ENCODE measurements around the gene UBE2U. TPM values are rescaled to one million over a fixed set of nuclear protein-coding genes. Genes with fewer than 3 reads are reported as not detected.
"Not testable (repeated sequence)": the region's sequence is repeated elsewhere in the genome, so short reads cannot be mapped to it uniquely, and the experiment has no call there.

Gene UBE2U
- total RNA-seq, 2 donors from 2014 or later, result not detected

- Mint-ChIP-seq H3K27me3 (ENCODE audit: insufficient read depth) (peaks cover 9% of the 10 kb centered on the region), H3K27ac (no peak overlapping the region), H3K4me3 (no peak overlapping the region), H3K4me1 (no peaks in the 10 kb centered on the region), H3K36me3 (ENCODE audit: low read depth) (no peaks in the 10 kb centered on the region), H3K9me3 (no peaks in the 10 kb centered on the region)
- DNase-seq, result no peak
- no peak overlapping the region for H3K4me3 ChIP-seq (ENCODE audit: low read length)
- no peak overlapping the region for H3K9ac ChIP-seq (ENCODE audit: extremely low read depth, low read length, poor library complexity, severe bottlenecking)
- TF ChIP-seq CTCF (conservative IDR thresholded peaks at IDR 0.05), result no peak
- peaks cover 20% of the 10 kb centered on the region for H3K27me3 ChIP-seq (ENCODE audit: control insufficient read depth, insufficient read depth, low read length, poor library complexity, severe bottlenecking)
- no peak overlapping the region for H3K27ac ChIP-seq (ENCODE audit: low read depth, low read length)
- H3K36me3 ChIP-seq (ENCODE audit: control insufficient read depth, insufficient read depth, low read length), result no peaks in the 10 kb centered on the region
- H3K4me1 ChIP-seq (ENCODE audit: control insufficient read depth, insufficient read depth, low read length), result no peaks in the 10 kb centered on the region
- no peaks in the 10 kb centered on the region for H3K9me3 ChIP-seq (ENCODE audit: control insufficient read depth, low read length)
- 93% methylated on average over 6 to 7 of the region's 7 CpGs for WGBS, 2 experiments (ENCODE audit: insufficient coverage in 1 of 2, insufficient read length in 1 of 2)
Measured at GRCh38 chr1:64223329-64224151, 20.1 kb downstream of the UBE2U start.

- 83 to 93% methylated on average over 1 to 7 of the region's 7 CpGs for WGBS, 2 experiments (ENCODE audit: insufficient coverage in 1 of 2, insufficient read length in 1 of 2)
- H3K4me3 ChIP-seq (ENCODE audit: low read length); H3K4me1 Mint-ChIP-seq; H3K4me1 ChIP-seq (ENCODE audit: control insufficient read depth, insufficient read depth, low read length); H3K36me3 ChIP-seq (ENCODE audit: control insufficient read depth, insufficient read depth, low read length); H3K9ac ChIP-seq (ENCODE audit: extremely low read depth, low read length, poor library complexity, severe bottlenecking); H3K4me3 Mint-ChIP-seq; H3K9me3 Mint-ChIP-seq; H3K27me3 Mint-ChIP-seq (ENCODE audit: insufficient read depth); H3K9me3 ChIP-seq (ENCODE audit: control insufficient read depth, low read length); DNase-seq; H3K36me3 Mint-ChIP-seq (ENCODE audit: low read depth); H3K27ac ChIP-seq (ENCODE audit: low read depth, low read length); H3K27ac Mint-ChIP-seq: not testable (repeated sequence)
- peaks cover 20% of the 10 kb centered on the region for H3K27me3 ChIP-seq (ENCODE audit: control insufficient read depth, insufficient read depth, low read length, poor library complexity, severe bottlenecking)
Measured at GRCh38 chr1:64224236-64224635, 20.8 kb downstream of the UBE2U start.

- Histone ChIP-seq H3K27ac (ENCODE audit: low read depth, low read length) (no peak overlapping the region), H3K4me3 (ENCODE audit: low read length) (no peak overlapping the region), H3K9ac (ENCODE audit: extremely low read depth, low read length, poor library complexity, severe bottlenecking) (no peak overlapping the region), H3K9me3 (ENCODE audit: control insufficient read depth, low read length) (no peaks in the 10 kb centered on the region), H3K27me3 (ENCODE audit: control insufficient read depth, insufficient read depth, low read length, poor library complexity, severe bottlenecking) (peaks cover 20% of the 10 kb centered on the region), H3K4me1 (ENCODE audit: control insufficient read depth, insufficient read depth, low read length) (no peaks in the 10 kb centered on the region), H3K36me3 (ENCODE audit: control insufficient read depth, insufficient read depth, low read length) (no peaks in the 10 kb centered on the region)
- Mint-ChIP-seq H3K27me3 (ENCODE audit: insufficient read depth) (peaks cover 11% of the 10 kb centered on the region), H3K4me3 (no peak overlapping the region), H3K36me3 (ENCODE audit: low read depth) (no peaks in the 10 kb centered on the region), H3K4me1 (peaks cover 18% of the 10 kb centered on the region), H3K27ac (no peak overlapping the region), H3K9me3 (no peaks in the 10 kb centered on the region)
- no peak for TF ChIP-seq CTCF (conservative IDR thresholded peaks at IDR 0.05)
- WGBS, 2 experiments (ENCODE audit: insufficient coverage in 1 of 2, insufficient read length in 1 of 2), result 92 to 93% methylated on average over 8 to 10 of the region's 10 CpGs
- no peak for DNase-seq
Measured at GRCh38 chr1:64228167-64228957, 24.9 kb downstream of the UBE2U start.

All from endodermal cell (in vitro differentiated cells).